K562 (cell line): Measurements from ENCODE around the gene CFAP141. TPM values are rescaled to one million over a fixed set of nuclear protein-coding genes. Genes with fewer than 3 reads are reported as not detected.

Source experiments
- ATAC-seq: fragments of 200-7000 bp; cut with Tn5 transposase; 3 replicates; pipeline ENCODE4 v1.9.1; 2020; ENCODE audit warnings: moderate library complexity
- BruUV-seq: library from RNA; stranded (reverse); fragments of 400-500 nt; replicated peaks from 2 replicates; lab custom pipeline; 2021; lab: Mats Ljungman, UMichigan
- CTCF ChIA-PET: fragments of 300-600 bp; formaldehyde crosslinking; extraction: SDS; loops from one replicate; lab custom pipeline; 2021; ENCODE audit warnings: low intra/inter-chr PET ratio; lab: Yijun Ruan, JAX
- POLR2A ChIA-PET: fragments of 300-600, 350-650 bp; sonication (Branson Sonifier 250); formaldehyde crosslinking; extraction: SDS; loops from one replicate; lab custom pipeline; 2021; ENCODE audit warnings: antibody characterized with exemption, inconsistent platforms; lab: Yijun Ruan, JAX
- DNase-seq, 4 experiments: peaks; one replicate each; pipeline versions ENCODE4 v3.0.0 to v3.0.0-alpha.2; 2011 to 2018; ENCODE audit warnings: low spot score in 3 of 4, mixed read lengths in 3 of 4; ENCODE audit errors: extremely low read depth in 1 of 4
- FAIRE-seq: peaks from 2 replicates; lab custom pipeline; 2011; peaks lifted over from hg19 to GRCh38; lab: Jason Lieb, UNC
- H2AFZ ChIP-seq: 2 replicates; pipeline ENCODE4 v1.6.0; 2011; ENCODE audit warnings: low read depth, low read length, control low read depth, inconsistent platforms
- H3K27ac ChIP-seq: fragments of 200-600 bp; 3 replicates; pipeline ENCODE4 v1.8.0; 2011; ENCODE audit warnings: low read depth, mild to moderate bottlenecking, control low read depth, inconsistent platforms, low read length, moderate library complexity, mixed read lengths; ENCODE audit errors: extremely low read depth
- H3K27me3 ChIP-seq, 2 experiments: fragments of 300-600 bp in 1 of 2; 2 replicates in 1 of 2; 3 replicates in 1 of 2; pipeline versions ENCODE4 v1.6.0 to v1.8.0; 2011; ENCODE audit warnings: inconsistent platforms in 2 of 2, low read length in 2 of 2, mild to moderate bottlenecking in 1 of 2, mixed read lengths in 1 of 2, moderate library complexity in 1 of 2; ENCODE audit not compliant: control insufficient read depth in 2 of 2, insufficient read depth in 2 of 2
- H3K36me3 ChIP-seq: fragments of 300-600 bp; 3 replicates; pipeline ENCODE4 v1.8.0; 2011; ENCODE audit warnings: mild to moderate bottlenecking, low read length, inconsistent platforms; ENCODE audit not compliant: control insufficient read depth, insufficient read depth
- H3K4me1 ChIP-seq, 2 experiments: fragments of 200-600 bp in 1 of 2; replicated peaks in 1 of 2; 2 replicates in 1 of 2; 3 replicates in 1 of 2; pipeline versions ENCODE4 v1.5.1 to v1.8.0; 2011; ENCODE audit warnings: inconsistent platforms in 2 of 2, low read length in 2 of 2, mild to moderate bottlenecking in 1 of 2, mixed read lengths in 1 of 2, moderate library complexity in 1 of 2; ENCODE audit not compliant: control insufficient read depth in 2 of 2, insufficient read depth in 2 of 2
- H3K4me2 ChIP-seq: 2 replicates; pipeline ENCODE4 v1.6.1; 2011; ENCODE audit warnings: low read length, control low read depth, inconsistent platforms, mixed read lengths; ENCODE audit not compliant: insufficient read depth
- H3K4me3 ChIP-seq: fragments of 200-600 bp; sonication (generic), shearing (Covaris generic); 2 replicates; pipeline ENCODE4 v1.5.1; 2016; ENCODE audit warnings: control low read depth, inconsistent platforms
- H3K79me2 ChIP-seq: fragments of 200-600 bp; 3 replicates; pipeline ENCODE4 v1.8.0; 2011; ENCODE audit warnings: low read length, inconsistent platforms; ENCODE audit not compliant: control insufficient read depth, insufficient read depth
- H3K9ac ChIP-seq, 2 experiments: 2 replicates each; pipeline versions ENCODE4 v1.6.0 to v1.6.1; 2011; ENCODE audit warnings: low read depth in 2 of 2, low read length in 2 of 2, control low read depth in 1 of 2, inconsistent platforms in 1 of 2, mild to moderate bottlenecking in 1 of 2, mixed read lengths in 1 of 2; ENCODE audit not compliant: insufficient read depth in 1 of 2
- H3K9me1 ChIP-seq: one replicate; pipeline ENCODE4 v1.6.0; 2011; ENCODE audit warnings: inconsistent platforms, mild to moderate bottlenecking, low read length, moderate library complexity; ENCODE audit not compliant: control insufficient read depth, insufficient read depth
- H3K9me3 ChIP-seq: replicated peaks from 2 replicates; pipeline ENCODE4 v1.5.1; 2011; ENCODE audit warnings: low read depth, low read length, inconsistent platforms; ENCODE audit not compliant: control insufficient read depth, insufficient read depth
- H4K20me1 ChIP-seq: replicated peaks from 2 replicates; pipeline ENCODE4 v1.6.1; 2011; ENCODE audit warnings: low read length, inconsistent platforms, mixed read lengths; ENCODE audit not compliant: control insufficient read depth, insufficient read depth
- ARID3B ChIP-seq: fragments of 250-450 bp; sonication (Bioruptor Pico); IDR thresholded peaks from 2 replicates; pipeline ENCODE4 v1.4.0; 2020; ENCODE audit warnings: borderline replicate concordance
- ARID4B ChIP-seq: sonication (generic); formaldehyde crosslinking; IDR thresholded peaks from 2 replicates; pipeline ENCODE4 v1.8.0; 2022; ENCODE audit warnings: mild to moderate bottlenecking, missing genetic modification reagents
- E2F5 ChIP-seq: sonication (generic); formaldehyde crosslinking; IDR thresholded peaks from 2 replicates; pipeline ENCODE4 v1.8.0; 2022; ENCODE audit warnings: mild to moderate bottlenecking, missing genetic modification reagents
- ETS2 ChIP-seq: IDR thresholded peaks from 2 replicates; pipeline ENCODE4 v1.6.1; 2016; ENCODE audit warnings: borderline replicate concordance, missing genetic modification characterization, mild to moderate bottlenecking, moderate library complexity, missing compliant biosample characterization; ENCODE audit not compliant: poor library complexity, severe bottlenecking
- FOXA3 ChIP-seq, 2 experiments: fragments of 450-650 bp in 1 of 2; sonication (generic) in 1 of 2; formaldehyde crosslinking; IDR thresholded peaks in 1 of 2; conservative IDR thresholded peaks in 1 of 2; 2 replicates each; pipeline versions ENCODE4 v1.4.0 to v1.8.0; 2020 to 2022; ENCODE audit warnings: mild to moderate bottlenecking in 2 of 2, missing genetic modification reagents in 1 of 2
- GABPA ChIP-seq: fragments of 200-800 bp; sonication (Bioruptor generic); conservative IDR thresholded peaks from 2 replicates; pipeline ENCODE4 v1.6.1; 2016; ENCODE audit warnings: low read depth, missing genetic modification characterization, missing compliant biosample characterization
- GABPB2 ChIP-seq: fragments of 250-450 bp; sonication (Bioruptor Pico); conservative IDR thresholded peaks from 2 replicates; pipeline ENCODE4 v1.5.1; 2021; ENCODE audit warnings: mild to moderate bottlenecking
- IRF9 ChIP-seq: fragments of 450-650 bp; IDR thresholded peaks from 2 replicates; pipeline ENCODE4 v1.6.1; 2016; ENCODE audit warnings: missing biosample characterization, missing genetic modification characterization
- SAP30 ChIP-seq: fragments of 200-600 bp; sonication (generic); IDR thresholded peaks from 2 replicates; pipeline ENCODE4 v1.6.1; 2012; ENCODE audit warnings: borderline replicate concordance, low read depth, mild to moderate bottlenecking, moderate library complexity, low read length, control low read depth, inconsistent platforms; ENCODE audit not compliant: insufficient read depth, poor library complexity, severe bottlenecking
- SMARCA5 ChIP-seq: fragments of 450-650 bp; IDR thresholded peaks from 2 replicates; pipeline ENCODE4 v1.6.1; 2016
- TGIF2 ChIP-seq: sonication (generic); formaldehyde crosslinking; IDR thresholded peaks from 2 replicates; pipeline ENCODE4 v1.8.1; 2022; ENCODE audit warnings: mild to moderate bottlenecking, missing genetic modification reagents, moderate library complexity
- YBX1 ChIP-seq: fragments of 450-650 bp; IDR thresholded peaks from 2 replicates; pipeline ENCODE4 v1.7.1; 2016; ENCODE audit warnings: mild to moderate bottlenecking
- ZFX ChIP-seq: sonication (generic); formaldehyde crosslinking; IDR thresholded peaks from 2 replicates; pipeline ENCODE4 v1.8.0; 2022; ENCODE audit warnings: mild to moderate bottlenecking, missing genetic modification reagents, moderate library complexity
- ZNF174 ChIP-seq: fragments of 250-450 bp; sonication (Bioruptor Pico); IDR thresholded peaks from 2 replicates; pipeline ENCODE4 v1.4.0; 2020; ENCODE audit warnings: mild to moderate bottlenecking
- WGBS: fragments of 100-300 bp; shearing (Covaris generic); methylation state at CpG from one replicate; pipeline ENCODE4 v1.1.6; 2016; ENCODE audit warnings: low coverage, mixed read lengths; ENCODE audit not compliant: insufficient coverage; ENCODE audit errors: missing lambda C conversion rate; 5-methylcytosine and 5-hydroxymethylcytosine counted together
- in situ Hi-C: fragments of 300-500 bp; cut with MboI; formaldehyde crosslinking; loops from 4 replicates; pipeline ENCODE4 v1.15.0; 2018; ENCODE audit warnings: inconsistent platforms, mixed read lengths
- intact Hi-C: fragments of 100-400 bp; cut with micrococcal nuclease; formaldehyde crosslinking; loops from 2 replicates; pipeline ENCODE4 v1.14.2; 2022
- polyA plus RNA-seq, 8 experiments: library from polyadenylated mRNA; depleted of rRNA in 4 of 8; stranded (reverse) in 5 of 8; unstranded in 3 of 8; fragments of >200 nt; fragmentation: Nextera tagmentation in 2 of 8; fragmentation: Illumina TruSeq in 1 of 8; extraction: Ambion mirVana in 2 of 8; extraction: Trizol in 1 of 8; gene quantifications; 2 replicates each; pipeline versions ENCODE4 v1.2.1 to v1.2.3, GENCODE V29; 2011 to 2014; ENCODE audit warnings: inconsistent platforms in 1 of 8, missing spikeins in 1 of 8
- total RNA-seq, 7 experiments: library from RNA; depleted of rRNA in 6 of 7; stranded (reverse); fragments of >200 nt in 6 of 7; fragmentation: Illumina TruSeq in 2 of 7; extraction: Trizol in 2 of 7; gene quantifications; 2 replicates each; pipeline versions ENCODE4 v1.2.1 to v1.2.3, GENCODE V29; 2011 to 2021; ENCODE audit warnings: low replicate concordance in 1 of 7

Gene CFAP141
- total and polyA plus RNA-seq, 9 of the 15 experiments (the other 6 are each of a cell fraction or from before 2014, with no cell fraction given), result not detected

- CTCF ChIA-PET, result no interaction called here
- POLR2A ChIA-PET, result interaction anchor here (0.6 to 4.6 kb wide), 16 partner anchors 11 to 1903 kb away, joined by 3 to 32 read pairs (median 4); partner anchors contain the start of gene TPM3
- BruUV-seq, result no TSS peak
- WGBS, result 0% methylated on average over 2 of the region's 33 CpGs
- Histone ChIP-seq H3K4me3 (peak overlapping the region; percentile 76), H3K9me1 (no peaks in the 10 kb centered on the region), H2AFZ (peak overlapping the region; percentile 57; the same call in 1 of the 2 replicates), H3K27me3 (no peaks in the 10 kb centered on the region), H3K9ac (peak overlapping the region; percentile 91 to 97), H3K79me2 (peaks cover 95% of the 10 kb centered on the region), H3K4me1 (peaks cover 3 to 20% of the 10 kb centered on the region in 2 experiments; a peak in 3 of 5 replicates), H3K27ac (peak overlapping the region; percentile 99), H3K9me3 (peaks cover 4% of the 10 kb centered on the region), H3K4me2 (peak overlapping the region; percentile 86), H3K36me3 (peaks cover 76% of the 10 kb centered on the region), H4K20me1 (no peaks in the 10 kb centered on the region)
- no peak for FAIRE-seq
- peak in 2 of 4 experiments; percentile 83 to 85 for DNase-seq
- no peak for ATAC-seq
- in situ Hi-C loops, result no loop called here
- intact Hi-C loops, result loop anchor here (2.0 to 5.0 kb wide), 2 partner anchors 34 to 298 kb away; partner anchors contain the start of gene GATAD2B
- TF ChIP-seq ETS2 (tag) (no peak), GABPA (peak; percentile 57), YBX1 (no peak), ZNF174 (CRISPR knock-in tag) (no peak), ARID3B (CRISPR knock-in tag) (no peak), SMARCA5 (no peak), ZFX (CRISPR knock-in tag) (0 out of 2 replicates have a peak, but pooled peaks have one; percentile 99), TGIF2 (peak; percentile 86; the same call in 1 of the 2 replicates), GABPB2 (CRISPR knock-in tag) (no peak), IRF9 (no peak), ARID4B (CRISPR knock-in tag) (no peak), E2F5 (no peak), FOXA3 (CRISPR knock-in tag; conservative IDR thresholded peaks at IDR 0.05 in 1 of 2, IDR thresholded peaks at IDR 0.05 in 1 of 2) (no peak), SAP30 (no peak)
These were observed 14.8 kb upstream of the CFAP141 start for GRCh38 chr1:154220970-154221277.
